SW480 (cell line): Measurements from ENCODE around the gene UBQLN4.

Experiments used
- DNase-seq: peaks from one replicate; pipeline ENCODE4 v3.0.0-alpha.2; 2016; ENCODE audit warnings: low spot score

The UBQLN4 gene

GRCh38 chr1:156053768-156054499 is at the start of gene UBQLN4:
TSS of gene UBQLN4 (minus strand) at chr1:156053798. CDS start at chr1:156053701, 97 bp downstream.
- peak; percentile 82 for DNase-seq

- peak; percentile 68 for DNase-seq
Measured at GRCh38 chr1:156102633-156103511, 49.3 kb upstream of the UBQLN4 start.

- DNase-seq = no peak
Measured at GRCh38 chr1:156101880-156102279, 48.3 kb upstream of the UBQLN4 start.

- DNase-seq = no peak
Measured at GRCh38 chr1:156100205-156100995, 46.8 kb upstream of the UBQLN4 start.

GRCh38 chr1:156099282-156099681 is 45.7 kb upstream of the UBQLN4 start:
- no peak for DNase-seq

- no peak for DNase-seq
Measured at GRCh38 chr1:156098784-156099183, 45.2 kb upstream of the UBQLN4 start.

GRCh38 chr1:156097499-156098178 is 44.0 kb upstream of the UBQLN4 start:
- no peak for DNase-seq

GRCh38 chr1:156096640-156097391 is 43.2 kb upstream of the UBQLN4 start:
- DNase-seq = peak; percentile 82

- no peak for DNase-seq
Measured at GRCh38 chr1:156095906-156096508, 42.4 kb upstream of the UBQLN4 start.

- no peak for DNase-seq
Measured at GRCh38 chr1:156091610-156092009, 38.0 kb upstream of the UBQLN4 start.

GRCh38 chr1:156090840-156091188 is 37.2 kb upstream of the UBQLN4 start:
- DNase-seq = peak; percentile 77

GRCh38 chr1:156090138-156090839 is 36.7 kb upstream of the UBQLN4 start:
- no peak for DNase-seq

- no peak for DNase-seq
Measured at GRCh38 chr1:156089704-156090103, 36.1 kb upstream of the UBQLN4 start.

- no peak for DNase-seq
Measured at GRCh38 chr1:156086256-156086662, 32.7 kb upstream of the UBQLN4 start.

- no peak for DNase-seq
Measured at GRCh38 chr1:156083800-156084790, 30.5 kb upstream of the UBQLN4 start.

GRCh38 chr1:156082309-156083091 is 28.9 kb upstream of the UBQLN4 start, which contains the start of gene MEX3A:
TSS of gene MEX3A (minus strand) at chr1:156082465. CDS start at chr1:156081998, 467 bp downstream.
- DNase-seq = peak; percentile 66

GRCh38 chr1:156081917-156082308 is 28.3 kb upstream of the UBQLN4 start:
- DNase-seq = no peak
